Measurements from ENCODE around the gene RSPO3. TPM values are rescaled to one million over a fixed set of nuclear protein-coding genes. Genes with fewer than 3 reads are reported as not detected.

The RSPO3 gene
- 1 to 10 TPM in 1 of 4 donors, under 1 TPM in 3; 0.15 to 1.5 (median 0.72) TPM for total RNA-seq

- peak within 1 kb of the TSS; percentile 26 for H3K4me3 ChIP-seq (ENCODE audit: low read depth, poor library complexity, severe bottlenecking)
- intact Hi-C loops (cut with DNase I; ENCODE audit: low total_unique reads): no loop called here
- no peak for TF ChIP-seq CTCF (IDR thresholded peaks at IDR 0.05)
- TF ChIP-seq POLR2A (IDR thresholded peaks at IDR 0.05): no peak
- 1% methylated on average over 27 to 45 of the region's 63 CpGs for WGBS, 2 donors
- peak in 1 of 2 donors; percentile 84 for DNase-seq (ENCODE audit: low spot score in 2 of 2)
Measured at GRCh38 chr6:127118298-127119101, at the start of gene RSPO3. Gene RSPO3, plus strand, starts transcription at chr6:127118671. Its CDS starts 522 bp downstream, at chr6:127119193.

- intact Hi-C loops (cut with DNase I; ENCODE audit: low total_unique reads): no loop called here
- DNase-seq (ENCODE audit: low spot score in 2 of 2): no peak
- WGBS, 2 donors: 63 to 67% methylated on average over 3 of the region's 3 CpGs
- H3K4me3 ChIP-seq (ENCODE audit: low read depth, poor library complexity, severe bottlenecking): no peak overlapping the region
- no peak for TF ChIP-seq CTCF (IDR thresholded peaks at IDR 0.05)
- no peak for TF ChIP-seq POLR2A (IDR thresholded peaks at IDR 0.05)
Measured at GRCh38 chr6:127069659-127070279, 48.7 kb upstream of the RSPO3 start.

- no peak overlapping the region for H3K4me3 ChIP-seq (ENCODE audit: low read depth, poor library complexity, severe bottlenecking)
- DNase-seq (ENCODE audit: low spot score in 2 of 2): no peak
- WGBS, 2 donors: 69 to 74% methylated on average over 1 of the region's 1 CpG
- TF ChIP-seq CTCF (IDR thresholded peaks at IDR 0.05) (no peak), POLR2A (IDR thresholded peaks at IDR 0.05) (no peak)
- intact Hi-C loops (cut with DNase I; ENCODE audit: low total_unique reads): no loop called here
Measured at GRCh38 chr6:127073222-127073621, 45.2 kb upstream of the RSPO3 start.

GRCh38 chr6:127076466-127076865 lies 42.0 kb upstream of the RSPO3 start:
- intact Hi-C loops (cut with DNase I; ENCODE audit: low total_unique reads): no loop called here
- TF ChIP-seq POLR2A (IDR thresholded peaks at IDR 0.05) (no peak), CTCF (IDR thresholded peaks at IDR 0.05) (no peak)
- WGBS, 2 donors: 47 to 51% methylated on average over 4 of the region's 4 CpGs
- no peak for DNase-seq (ENCODE audit: low spot score in 2 of 2)
- no peak overlapping the region for H3K4me3 ChIP-seq (ENCODE audit: low read depth, poor library complexity, severe bottlenecking)

GRCh38 chr6:127077886-127078285 lies 40.6 kb upstream of the RSPO3 start:
- no peak overlapping the region for H3K4me3 ChIP-seq (ENCODE audit: low read depth, poor library complexity, severe bottlenecking)
- 78 to 89% methylated on average over 2 of the region's 2 CpGs for WGBS, 2 donors
- no peak for DNase-seq (ENCODE audit: low spot score in 2 of 2)
- TF ChIP-seq CTCF (IDR thresholded peaks at IDR 0.05) (no peak), POLR2A (IDR thresholded peaks at IDR 0.05) (no peak)
- intact Hi-C loops (cut with DNase I; ENCODE audit: low total_unique reads): no loop called here

Measured in lower leg skin (tissue), 4 donors.